ENCODE measurements around the gene IFITM1. TPM values are rescaled to one million over a fixed set of nuclear protein-coding genes. Genes with fewer than 3 reads are reported as not detected.
A peak's percentile ranks its signal among the peaks of the same experiment; 100 is the strongest.
"Not testable (repeated sequence)": the region's sequence is repeated elsewhere in the genome, so short reads cannot be mapped to it uniquely, and the experiment has no call there.

The IFITM1 gene
- total RNA-seq, 6 experiments from 2014 or later, result 15.7 to 159 (median 72.5) TPM

- Histone ChIP-seq H3K4me3 (no peak overlapping the region), H3K9me3 (no peaks in the 10 kb centered on the region), H3K27ac (no peak overlapping the region), H3K27me3 (no peaks in the 10 kb centered on the region), H3K4me1 (peaks cover 0 to 10% (median 0%) of the 10 kb centered on the region in 4 donors), H3K36me3 (no peaks in the 10 kb centered on the region)
- DNase-seq (no peak), ATAC-seq (no peak)
- intact Hi-C loops (cut with DNase I), result no loop called here
- WGBS (ENCODE audit: insufficient coverage, low coverage, low lambda C conversion rate, missing lambda C conversion rate), result 67% methylated on average over 5 of the region's 5 CpGs
- TF ChIP-seq, protein P1, sequence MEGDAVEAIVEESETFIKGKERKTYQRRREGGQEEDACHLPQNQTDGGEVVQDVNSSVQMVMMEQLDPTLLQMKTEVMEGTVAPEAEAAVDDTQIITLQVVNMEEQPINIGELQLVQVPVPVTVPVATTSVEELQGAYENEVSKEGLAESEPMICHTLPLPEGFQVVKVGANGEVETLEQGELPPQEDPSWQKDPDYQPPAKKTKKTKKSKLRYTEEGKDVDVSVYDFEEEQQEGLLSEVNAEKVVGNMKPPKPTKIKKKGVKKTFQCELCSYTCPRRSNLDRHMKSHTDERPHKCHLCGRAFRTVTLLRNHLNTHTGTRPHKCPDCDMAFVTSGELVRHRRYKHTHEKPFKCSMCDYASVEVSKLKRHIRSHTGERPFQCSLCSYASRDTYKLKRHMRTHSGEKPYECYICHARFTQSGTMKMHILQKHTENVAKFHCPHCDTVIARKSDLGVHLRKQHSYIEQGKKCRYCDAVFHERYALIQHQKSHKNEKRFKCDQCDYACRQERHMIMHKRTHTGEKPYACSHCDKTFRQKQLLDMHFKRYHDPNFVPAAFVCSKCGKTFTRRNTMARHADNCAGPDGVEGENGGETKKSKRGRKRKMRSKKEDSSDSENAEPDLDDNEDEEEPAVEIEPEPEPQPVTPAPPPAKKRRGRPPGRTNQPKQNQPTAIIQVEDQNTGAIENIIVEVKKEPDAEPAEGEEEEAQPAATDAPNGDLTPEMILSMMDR (IDR thresholded peaks at IDR 0.05), result no peak
- TF ChIP-seq POLR2A (IDR thresholded peaks at IDR 0.05), result no peak
Observed at GRCh38 chr11:340539-341512, 27.0 kb downstream of the IFITM1 start.

GRCh38 chr11:342328-342727 is 28.5 kb downstream of the IFITM1 start:
- Histone ChIP-seq H3K4me1 (no peaks in the 10 kb centered on the region), H3K27me3 (no peaks in the 10 kb centered on the region), H3K36me3 (no peaks in the 10 kb centered on the region), H3K4me3 (no peak overlapping the region), H3K27ac (no peak overlapping the region), H3K9me3 (no peaks in the 10 kb centered on the region)
- ATAC-seq, result peak in 2 of 4 donors; percentile 24 to 35
- no peak for TF ChIP-seq POLR2A (IDR thresholded peaks at IDR 0.05)
- TF ChIP-seq, protein P1 (IDR thresholded peaks at IDR 0.05), result no peak
- no peak for DNase-seq
- intact Hi-C loops (cut with DNase I), result no loop called here
- WGBS (ENCODE audit: insufficient coverage, low coverage, low lambda C conversion rate, missing lambda C conversion rate), result 84% methylated on average over 3 of the region's 3 CpGs

GRCh38 chr11:344836-345578 is 31.2 kb downstream of the IFITM1 start:
- Histone ChIP-seq H3K27ac (no peak overlapping the region), H3K4me1 (no peaks in the 10 kb centered on the region), H3K27me3 (no peaks in the 10 kb centered on the region), H3K36me3 (no peaks in the 10 kb centered on the region), H3K4me3 (no peak overlapping the region), H3K9me3 (no peaks in the 10 kb centered on the region)
- TF ChIP-seq POLR2A (IDR thresholded peaks at IDR 0.05), result no peak
- intact Hi-C loops (cut with DNase I), result no loop called here
- ATAC-seq, result no peak
- WGBS (ENCODE audit: insufficient coverage, low coverage, low lambda C conversion rate, missing lambda C conversion rate), result 94% methylated on average over 11 of the region's 11 CpGs
- no peak for DNase-seq

GRCh38 chr11:346529-346928 is 32.7 kb downstream of the IFITM1 start:
- no peak overlapping the region for H3K27ac ChIP-seq
- no peaks in the 10 kb centered on the region for H3K27me3 ChIP-seq
- TF ChIP-seq, protein P1 (IDR thresholded peaks at IDR 0.05), result no peak
- TF ChIP-seq POLR2A (IDR thresholded peaks at IDR 0.05), result no peak
- no peaks in the 10 kb centered on the region for H3K4me1 ChIP-seq
- intact Hi-C loops (cut with DNase I), result no loop called here
- H3K36me3 ChIP-seq, result no peaks in the 10 kb centered on the region
- no peaks in the 10 kb centered on the region for H3K9me3 ChIP-seq
- no peak for ATAC-seq
- DNase-seq, result no peak
- WGBS (ENCODE audit: insufficient coverage, low coverage, low lambda C conversion rate, missing lambda C conversion rate), result 57% methylated on average over 3 of the region's 3 CpGs
- no peak overlapping the region for H3K4me3 ChIP-seq

DNA sequence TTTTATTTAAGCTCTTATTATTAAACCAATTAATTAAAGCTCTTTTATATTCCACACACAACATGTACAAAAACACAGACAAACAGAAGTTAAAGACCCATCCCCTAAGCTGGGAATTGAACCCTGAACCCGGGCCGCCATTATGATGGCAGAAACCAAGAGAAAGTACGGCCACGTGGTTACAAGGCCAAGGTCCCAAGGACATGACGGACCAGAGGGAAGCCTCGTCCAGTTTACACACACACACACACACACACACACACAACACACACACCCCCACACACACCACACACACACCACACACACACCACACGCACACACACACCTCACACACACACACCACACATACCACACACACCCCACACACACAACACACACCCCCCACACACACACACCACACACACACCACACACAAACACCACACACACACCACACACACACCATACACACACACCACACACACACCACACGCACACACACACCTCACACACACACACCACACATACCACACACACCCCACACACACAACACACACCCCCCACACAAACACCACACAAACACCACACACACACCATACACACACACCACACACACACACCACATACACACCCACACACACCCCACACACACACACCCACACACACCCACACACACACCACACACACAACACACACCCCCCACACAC is 35.6 kb downstream of the IFITM1 start:
- not testable (repeated sequence) for DNase-seq, H3K27me3 ChIP-seq

GRCh38 chr11:350033-350722 is 36.3 kb downstream of the IFITM1 start:
- H3K27me3 ChIP-seq; ATAC-seq; H3K9me3 ChIP-seq; intact Hi-C loops (cut with DNase I); H3K27ac ChIP-seq; DNase-seq; H3K4me3 ChIP-seq; H3K36me3 ChIP-seq: not testable (repeated sequence)
- WGBS (ENCODE audit: insufficient coverage, low coverage, low lambda C conversion rate, missing lambda C conversion rate), result 57% methylated on average over 12 of the region's 16 CpGs
- peaks cover under 1 to 28% (median 11%) of the 10 kb centered on the region in 4 donors for H3K4me1 ChIP-seq

More for the DNA sequence above, 35.6 kb downstream of the IFITM1 start:
- H3K36me3 ChIP-seq; H3K27ac ChIP-seq; ATAC-seq; H3K9me3 ChIP-seq; intact Hi-C loops (cut with DNase I); H3K4me3 ChIP-seq: not testable (repeated sequence)
- 40% methylated on average over 7 of the region's 8 CpGs for WGBS (ENCODE audit: insufficient coverage, low coverage, low lambda C conversion rate, missing lambda C conversion rate)
- peaks cover 0 to 21% (median 9%) of the 10 kb centered on the region in 4 donors for H3K4me1 ChIP-seq
